ENCODE data around the gene SLC12A4. TPM values are rescaled to one million over a fixed set of nuclear protein-coding genes. Genes with fewer than 3 reads are reported as not detected.
A peak's percentile ranks its signal among the peaks of the same experiment; 100 is the strongest.
"Not testable (repeated sequence)": the region's sequence is repeated elsewhere in the genome, so short reads cannot be mapped to it uniquely, and the experiment has no call there.

The SLC12A4 gene
- 84.3 TPM for total RNA-seq
- long read RNA-seq, full-length matches to known transcripts = 178 of 263 reads
- long read RNA-seq, partial matches to known transcripts = 49 of 263 reads
- long read RNA-seq, other reads (novel, unspliced or antisense) = 36 of 263 reads

DNA sequence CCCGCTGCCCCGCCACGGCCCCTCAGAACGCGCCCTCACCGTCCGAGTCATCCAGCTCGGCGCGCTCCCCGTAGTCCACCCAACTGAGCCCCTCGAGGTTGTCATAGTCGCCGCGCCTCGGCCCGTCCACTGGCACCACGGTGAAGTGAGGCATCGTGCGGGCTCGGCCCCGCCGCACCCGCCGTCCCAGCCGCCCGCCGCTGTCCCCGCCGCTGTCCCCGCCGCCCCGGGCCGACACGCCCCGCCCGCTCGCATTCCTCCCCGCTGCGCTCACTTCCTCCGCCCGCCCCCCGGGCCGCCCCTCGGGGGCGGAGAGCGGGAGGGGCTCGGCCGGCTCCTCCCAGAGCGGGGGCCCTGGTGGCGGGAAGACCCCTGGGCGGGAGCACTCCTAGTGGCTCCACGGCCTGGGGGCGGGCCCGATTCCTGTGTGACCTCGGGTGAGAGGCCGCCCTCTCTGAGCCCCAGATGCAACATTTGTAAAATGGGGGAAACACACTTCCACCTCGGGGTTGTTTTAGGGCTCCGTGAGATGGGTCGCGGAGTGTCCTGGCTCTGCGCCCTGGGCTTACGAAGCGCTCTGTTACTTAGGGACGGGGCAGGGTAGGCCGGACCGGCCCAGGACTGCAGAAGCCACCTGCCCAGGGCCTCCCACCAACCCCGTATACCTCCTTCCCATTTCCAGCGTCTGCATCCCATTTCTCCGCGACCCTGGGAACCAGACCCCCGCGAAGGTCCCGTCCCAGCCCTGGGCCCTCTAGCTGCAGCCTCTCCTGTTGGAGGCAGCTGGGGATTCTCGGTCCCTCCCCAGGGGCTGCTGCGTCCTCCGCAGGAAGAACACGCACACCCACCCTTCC lies at the start of gene SLC12A4:
TSS of gene SLC12A4 (minus strand) at position 238 of the 854 bp plus-strand sequence. CDS start at position 154, 84 bp downstream.
- intact Hi-C loops (cut with DNase I) = no loop called here
- peak; percentile 92 for DNase-seq
- peak; percentile 91 for ATAC-seq (ENCODE audit: poor library complexity)

DNA sequence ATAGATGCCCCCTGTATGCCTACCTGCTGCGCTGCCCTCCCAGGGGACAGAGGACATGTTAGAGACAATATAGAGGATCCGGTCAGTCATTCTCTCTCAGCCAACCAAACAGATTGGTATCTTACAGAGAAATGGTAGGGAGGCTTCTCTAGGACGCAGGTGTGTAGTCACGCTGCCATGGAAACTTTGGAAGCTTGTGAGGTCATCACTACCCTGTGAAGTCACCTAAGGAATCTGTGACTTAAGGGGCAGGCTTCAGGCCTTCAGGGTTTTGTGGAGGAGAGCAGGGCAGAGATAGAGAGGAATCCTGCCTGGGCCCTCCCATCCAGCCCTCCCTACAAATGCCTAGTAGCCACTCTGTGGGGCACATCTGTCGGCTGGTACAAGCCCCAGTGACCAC lies 47.2 kb upstream of the SLC12A4 start, which contains the start of gene DPEP2NB:
TSS of gene DPEP2NB (minus strand) at position 231 of the 400 bp plus-strand sequence. CDS start at position 90, 141 bp downstream.
- ATAC-seq (ENCODE audit: poor library complexity) = no peak
- intact Hi-C loops (cut with DNase I) = no loop called here
- DNase-seq = no peak

DNA sequence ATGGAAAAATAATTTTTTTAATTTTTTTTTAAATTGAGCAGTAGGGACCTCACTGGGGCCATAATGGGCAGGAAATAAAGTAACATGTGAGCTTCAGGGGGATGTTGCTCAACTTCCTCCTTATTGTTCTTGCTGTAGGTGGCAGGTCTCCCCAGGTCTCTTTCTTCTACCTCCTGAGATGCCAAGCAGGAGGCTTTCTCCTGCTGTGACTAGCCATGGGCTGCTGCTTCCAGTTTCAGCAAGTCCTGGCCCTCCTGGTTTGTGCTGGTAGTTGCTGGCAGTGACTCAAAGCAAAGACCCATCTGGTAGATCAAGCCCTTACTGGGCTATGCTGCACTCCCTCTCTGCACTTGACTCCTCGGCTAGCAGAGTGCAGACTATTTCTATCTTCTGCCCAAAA lies 45.0 kb upstream of the SLC12A4 start:
- no peak for ATAC-seq (ENCODE audit: poor library complexity)
- intact Hi-C loops (cut with DNase I) = no loop called here
- DNase-seq = no peak

DNA sequence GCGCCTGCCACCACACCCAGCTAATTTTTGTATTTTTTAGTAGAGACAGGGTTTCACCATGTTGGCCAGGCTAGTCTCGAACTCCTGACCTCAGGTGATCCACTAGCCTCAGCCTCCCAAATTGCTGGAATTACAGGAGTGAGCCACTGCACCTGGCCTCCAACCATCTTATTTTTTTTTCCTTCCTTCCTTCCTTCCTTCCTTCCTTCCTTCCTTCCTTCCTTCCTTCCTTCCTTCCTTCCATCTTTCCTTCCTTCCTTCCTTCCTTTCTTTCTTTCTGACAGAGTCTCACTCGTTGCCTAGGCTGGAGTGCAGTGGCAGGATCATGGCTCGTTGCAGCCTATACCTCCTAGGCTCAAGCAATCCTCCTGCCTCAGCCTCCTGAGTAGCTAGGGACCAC lies 41.4 kb upstream of the SLC12A4 start:
- ATAC-seq (ENCODE audit: poor library complexity); intact Hi-C loops (cut with DNase I); DNase-seq: not testable (repeated sequence)

DNA sequence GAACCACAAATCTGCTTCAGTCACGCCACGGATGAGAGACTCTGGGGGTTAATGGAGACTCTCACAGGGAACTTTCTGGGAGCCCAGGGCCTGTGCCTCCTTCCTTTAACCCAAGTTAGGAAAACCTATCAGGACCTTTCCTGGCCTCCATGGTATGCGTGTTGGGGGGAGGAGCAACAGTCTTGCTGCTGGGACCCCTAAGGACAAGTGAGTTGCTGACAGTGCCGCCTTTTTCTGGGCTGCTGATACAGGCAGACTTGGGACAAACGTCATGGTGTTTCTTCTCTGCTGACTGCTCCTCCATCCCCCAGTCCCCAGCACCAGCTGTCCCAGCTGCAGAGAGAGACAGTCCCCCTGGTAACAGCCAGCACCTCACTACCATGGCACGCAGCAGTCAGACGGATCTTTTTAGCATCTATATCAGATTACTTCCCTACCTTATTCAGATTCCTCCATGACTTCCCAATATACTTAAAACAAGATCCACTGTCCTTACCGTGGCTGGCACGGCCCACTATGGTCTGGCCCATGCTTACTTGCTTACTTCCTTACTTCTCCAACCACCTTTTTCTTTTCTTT lies 40.8 kb upstream of the SLC12A4 start:
- DNase-seq = no peak
- intact Hi-C loops (cut with DNase I) = no loop called here
- no peak for ATAC-seq (ENCODE audit: poor library complexity)

DNA sequence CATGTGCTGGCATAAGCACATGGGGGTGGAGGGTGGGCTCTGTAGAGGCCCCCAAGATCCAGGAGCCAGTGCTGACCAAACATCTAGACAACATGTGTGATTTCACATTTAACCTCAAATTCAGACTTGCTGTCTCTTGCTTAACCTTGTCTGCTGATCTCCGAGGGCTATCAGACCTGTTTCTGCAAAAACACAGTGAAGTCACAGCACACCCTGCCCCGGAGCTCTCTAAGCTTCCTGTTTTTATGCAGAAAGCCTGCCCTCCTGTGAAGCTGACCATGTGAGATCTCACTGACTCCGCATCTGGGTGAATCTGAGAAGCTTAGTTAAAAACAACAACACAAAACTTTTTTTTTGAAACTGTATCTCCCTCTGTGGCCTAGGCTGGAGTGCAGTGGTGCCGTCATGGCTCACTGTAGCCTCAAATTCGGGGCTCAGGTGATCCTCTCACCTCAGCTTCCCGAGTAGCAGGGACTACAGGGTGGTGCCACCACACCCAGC lies 37.4 kb upstream of the SLC12A4 start:
- ATAC-seq (ENCODE audit: poor library complexity) = peak; percentile 71
- peak; percentile 59 for DNase-seq
- intact Hi-C loops (cut with DNase I) = no loop called here

DNA sequence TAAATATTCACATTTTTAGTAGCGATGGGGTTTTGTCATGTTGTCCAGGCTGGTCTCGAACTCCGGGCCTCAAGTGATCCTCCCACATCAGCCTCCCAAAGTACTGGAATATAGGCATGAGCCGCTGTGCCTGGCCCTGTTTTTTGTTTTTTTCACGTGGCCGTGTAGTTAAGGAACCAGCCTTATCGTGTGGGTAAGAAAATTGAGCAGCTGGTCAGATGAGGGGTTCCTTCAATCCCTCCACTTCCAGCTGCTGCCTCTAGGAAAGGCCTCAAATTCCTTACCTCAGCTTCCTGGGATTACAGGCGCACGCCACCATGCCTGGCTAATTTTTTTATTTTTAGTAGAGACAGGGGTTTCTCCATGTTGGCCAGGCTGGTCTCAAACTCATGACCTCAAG lies 36.8 kb upstream of the SLC12A4 start:
- DNase-seq (no peak), ATAC-seq (ENCODE audit: poor library complexity) (no peak)
- intact Hi-C loops (cut with DNase I) = no loop called here

DNA sequence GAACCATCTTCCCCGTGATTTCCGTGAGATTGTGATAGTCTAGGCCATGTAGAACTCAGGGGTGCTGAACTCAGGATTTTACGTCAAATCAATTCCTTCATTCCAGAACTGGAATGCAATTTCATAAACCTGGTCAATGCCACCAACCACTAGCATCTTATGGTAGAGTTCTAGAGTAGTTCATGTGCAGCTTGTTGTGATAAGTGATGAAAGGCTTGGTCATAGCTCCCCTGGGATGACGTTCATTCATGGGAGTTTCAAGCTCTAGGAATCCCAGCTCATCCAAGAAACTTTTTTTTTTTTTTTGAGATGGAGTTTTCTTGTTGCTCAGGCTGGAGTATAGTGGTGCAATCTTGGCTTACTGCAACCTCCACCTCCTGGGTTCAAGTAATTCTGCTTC lies 34.6 kb upstream of the SLC12A4 start:
- ATAC-seq (ENCODE audit: poor library complexity) = no peak
- no peak for DNase-seq
- intact Hi-C loops (cut with DNase I) = no loop called here

DNA sequence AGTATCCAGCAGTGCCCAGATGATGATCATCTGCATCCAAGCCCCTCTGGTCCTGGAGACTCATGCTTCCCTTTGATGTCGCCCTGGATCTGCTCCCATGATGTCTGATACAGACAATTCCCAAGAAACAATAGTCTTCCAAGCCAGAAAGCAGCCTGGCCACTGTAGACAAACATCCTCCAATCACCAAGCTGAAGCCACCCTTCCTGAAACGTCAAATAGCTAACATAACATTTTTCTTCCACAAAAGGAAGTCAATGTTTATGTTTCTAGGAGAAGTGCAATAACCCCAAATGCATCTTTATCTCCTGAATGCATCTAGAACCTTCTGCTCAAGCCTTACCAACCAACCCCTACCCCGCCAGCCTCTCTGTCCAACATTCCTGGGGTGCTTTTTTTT lies 32.0 kb upstream of the SLC12A4 start:
- DNase-seq = peak; percentile 22
- intact Hi-C loops (cut with DNase I) = no loop called here
- ATAC-seq (ENCODE audit: poor library complexity) = peak; percentile 47

DNA sequence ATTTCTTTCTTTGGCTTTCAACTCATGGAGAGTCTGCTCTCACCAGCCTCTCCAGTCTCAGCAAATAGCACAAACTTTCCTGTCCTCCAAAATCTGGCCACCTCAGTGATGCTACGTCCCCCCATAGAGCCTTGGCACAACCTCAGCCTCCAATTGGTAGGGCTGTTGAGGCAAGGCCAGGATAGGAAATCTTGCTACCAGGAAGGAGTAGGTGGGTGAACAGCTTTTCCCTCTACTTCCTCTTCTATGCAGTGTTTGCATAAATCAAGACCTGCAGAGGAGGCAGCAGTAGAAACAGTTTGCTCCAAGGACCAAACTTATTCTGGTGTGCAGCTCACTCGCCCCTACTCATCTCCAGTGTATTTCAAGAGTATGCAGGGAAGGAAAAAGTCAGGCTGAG lies 31.5 kb upstream of the SLC12A4 start:
- peak; percentile 63 for ATAC-seq (ENCODE audit: poor library complexity)
- DNase-seq = no peak
- intact Hi-C loops (cut with DNase I) = no loop called here

DNA sequence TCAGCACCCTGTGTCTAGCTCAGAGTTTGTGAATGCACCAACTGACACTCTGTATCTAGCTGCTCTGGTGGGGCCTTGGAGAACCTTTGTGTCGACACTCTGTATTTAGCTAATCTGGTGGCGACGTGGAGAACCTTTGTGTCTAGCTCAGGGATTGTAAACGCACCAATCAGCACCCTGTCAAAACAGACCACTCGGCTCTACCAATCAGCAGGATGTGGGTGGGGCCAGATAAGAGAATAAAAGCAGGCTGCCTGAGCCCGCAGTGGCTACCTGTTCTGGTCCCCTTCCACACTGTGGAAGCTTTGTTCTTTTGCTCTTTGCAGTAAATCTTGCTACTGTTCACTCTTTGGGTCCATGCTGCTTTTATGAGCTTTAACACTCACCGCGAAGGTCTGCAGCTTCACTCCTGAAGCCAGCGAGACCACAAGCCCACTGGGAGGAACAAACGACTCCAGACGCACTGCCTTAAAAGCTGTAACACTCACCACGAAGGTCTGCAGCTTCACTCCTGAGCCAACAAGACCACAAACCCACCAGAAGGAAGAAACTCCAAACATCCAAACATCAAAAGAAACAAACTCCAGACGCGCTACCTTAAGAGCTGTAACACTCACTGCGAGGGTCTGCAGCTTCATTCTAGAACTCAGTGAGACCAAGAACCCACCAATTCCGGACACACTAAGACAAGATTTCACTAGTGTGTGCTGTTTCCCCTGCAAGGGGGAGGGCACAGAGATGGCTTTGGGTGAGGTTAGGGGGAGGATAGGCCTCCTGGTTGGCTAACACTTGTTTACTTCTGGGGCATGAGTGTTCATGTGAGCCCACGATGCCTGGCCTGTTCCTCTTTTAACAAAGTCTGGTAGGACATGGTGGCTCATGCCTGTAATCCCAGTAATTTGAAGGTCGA lies 30.6 kb upstream of the SLC12A4 start, which contains the start of gene DPEP2:
TSS of gene DPEP2 (minus strand) at position 706 of the 910 bp plus-strand sequence. CDS start 6,272 bp downstream, outside the sequence.
- peak; percentile 74 for ATAC-seq (ENCODE audit: poor library complexity)
- intact Hi-C loops (cut with DNase I); DNase-seq: not testable (repeated sequence)

DNA sequence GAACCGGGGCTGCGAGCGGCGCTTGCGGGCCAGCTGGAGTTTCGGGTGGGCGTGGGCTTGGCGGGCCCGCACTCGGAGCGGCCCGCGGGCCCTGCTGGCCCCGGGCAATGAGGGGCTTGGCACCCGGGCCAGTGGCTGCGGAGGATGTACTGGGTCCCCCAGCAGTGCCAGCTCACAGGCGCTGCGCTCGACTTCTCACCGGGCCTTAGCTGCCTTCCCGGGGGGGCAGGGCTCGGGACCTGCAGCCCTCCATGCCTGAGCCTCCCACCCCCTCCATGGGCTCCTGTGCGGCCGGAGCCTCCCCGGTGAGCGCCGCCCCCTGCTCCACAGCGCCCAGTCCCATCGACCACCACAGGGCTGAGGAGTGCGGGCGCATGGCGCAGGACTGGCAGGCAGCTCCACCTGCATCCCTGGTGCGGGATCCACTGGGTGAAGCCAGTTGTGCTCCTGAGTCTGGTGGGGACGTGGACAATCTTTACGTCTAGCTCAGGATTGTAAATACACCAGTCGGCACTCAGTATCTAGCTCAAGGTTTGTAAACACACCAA lies 29.9 kb upstream of the SLC12A4 start:
- DNase-seq; ATAC-seq (ENCODE audit: poor library complexity); intact Hi-C loops (cut with DNase I): not testable (repeated sequence)

DNA sequence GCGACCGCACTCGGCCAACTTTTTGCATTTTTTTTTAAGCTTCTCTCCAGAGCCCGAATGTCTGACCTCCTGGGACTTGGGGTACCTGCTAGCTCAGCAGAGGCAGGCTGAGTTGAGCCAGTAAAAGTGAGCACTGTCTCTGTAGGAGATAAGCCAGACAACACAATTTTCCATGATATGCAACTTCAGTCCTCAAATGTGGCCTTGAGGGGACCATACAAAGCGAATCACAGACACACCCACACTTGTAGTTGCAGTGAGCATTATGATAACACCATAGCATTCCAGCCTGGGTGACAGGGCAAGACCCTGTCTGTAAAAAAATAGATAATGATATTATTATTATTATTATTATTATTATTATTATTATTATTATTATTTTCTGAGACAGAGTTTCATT lies 28.2 kb upstream of the SLC12A4 start:
- DNase-seq (no peak), ATAC-seq (ENCODE audit: poor library complexity) (no peak)
- intact Hi-C loops (cut with DNase I) = no loop called here

DNA sequence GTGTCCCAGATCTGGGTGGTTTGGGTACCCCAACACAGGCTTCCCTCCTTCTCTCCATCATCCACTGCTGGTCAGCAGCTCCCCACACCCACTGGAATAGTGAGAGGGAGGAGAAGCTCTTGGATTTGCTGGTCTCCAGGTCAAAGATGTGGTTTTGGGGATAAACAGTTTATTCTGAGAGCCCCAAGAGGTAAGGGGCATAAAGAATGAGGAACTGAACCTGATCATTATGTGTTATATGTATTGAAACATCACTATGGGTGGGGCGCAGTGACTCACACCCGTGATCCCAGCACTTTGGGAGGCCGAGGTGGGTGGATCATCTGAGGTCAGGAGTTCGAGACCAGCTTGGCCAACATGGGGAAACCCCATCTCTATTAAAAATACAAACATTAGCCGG lies 27.0 kb upstream of the SLC12A4 start:
- ATAC-seq (ENCODE audit: poor library complexity) = no peak
- intact Hi-C loops (cut with DNase I) = no loop called here
- no peak for DNase-seq

DNA sequence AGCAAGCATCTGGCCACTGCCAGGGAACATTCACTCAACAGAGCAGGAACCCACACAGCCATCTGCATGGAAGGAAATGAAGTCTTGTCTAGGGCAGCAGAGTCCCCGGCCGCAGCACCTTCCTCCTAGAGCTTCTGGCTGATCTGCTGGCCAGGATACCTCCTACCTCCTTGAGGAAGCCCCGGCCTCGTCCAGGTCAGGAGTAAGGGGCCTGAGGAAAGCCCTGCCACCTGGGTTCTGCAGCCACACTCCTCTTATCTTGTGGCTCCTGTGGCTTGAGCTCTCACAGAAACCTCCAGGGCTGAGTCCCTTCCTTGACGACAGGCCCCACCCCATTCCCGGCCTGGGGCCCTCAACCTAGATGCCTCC lies 25.6 kb upstream of the SLC12A4 start:
- peak; percentile 21 for ATAC-seq (ENCODE audit: poor library complexity)
- DNase-seq; intact Hi-C loops (cut with DNase I): not testable (repeated sequence)

DNA sequence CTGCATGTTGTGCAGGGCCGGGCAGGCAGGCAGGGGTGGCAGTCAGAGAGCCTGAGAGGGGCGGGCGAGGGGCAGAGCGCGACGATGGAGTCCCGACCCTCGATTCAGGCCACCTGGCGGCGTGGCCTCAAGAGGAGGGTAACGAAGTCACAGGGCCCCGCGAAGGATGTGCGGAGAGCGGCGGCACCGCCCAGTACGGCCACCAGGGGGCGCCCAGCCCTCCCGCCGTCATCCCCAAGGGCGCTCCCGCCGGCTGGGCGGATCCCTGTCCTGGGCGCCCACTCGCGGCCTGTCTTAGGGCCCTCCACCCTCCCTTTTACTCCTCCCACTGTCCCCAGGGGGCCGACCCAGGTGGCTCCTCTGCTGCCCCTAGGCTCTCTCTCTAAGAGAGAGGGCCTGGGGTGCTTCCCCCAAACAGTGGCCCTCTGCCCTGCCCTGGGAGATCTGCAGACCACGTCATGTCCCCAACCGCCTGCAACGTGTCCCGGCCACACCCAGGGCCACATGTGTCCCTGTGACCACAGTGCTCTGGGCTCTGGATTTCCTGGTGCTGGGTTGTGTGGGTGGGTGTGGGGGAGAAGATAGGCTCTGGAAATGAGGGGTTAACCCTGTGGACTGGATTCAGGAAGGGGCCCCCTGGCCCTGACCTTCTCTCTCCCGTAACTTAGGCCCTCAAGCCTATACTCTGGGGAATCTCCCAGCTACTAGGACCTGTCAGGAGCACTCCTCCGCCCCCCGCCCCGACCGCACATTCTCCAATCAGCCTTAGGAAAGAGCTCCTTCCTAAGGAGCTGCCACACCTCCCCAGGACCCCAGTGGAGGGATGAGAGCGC lies 25.0 kb upstream of the SLC12A4 start:
- intact Hi-C loops (cut with DNase I) = no loop called here
- peak; percentile 96 for ATAC-seq (ENCODE audit: poor library complexity)
- peak; percentile 92 for DNase-seq

DNA sequence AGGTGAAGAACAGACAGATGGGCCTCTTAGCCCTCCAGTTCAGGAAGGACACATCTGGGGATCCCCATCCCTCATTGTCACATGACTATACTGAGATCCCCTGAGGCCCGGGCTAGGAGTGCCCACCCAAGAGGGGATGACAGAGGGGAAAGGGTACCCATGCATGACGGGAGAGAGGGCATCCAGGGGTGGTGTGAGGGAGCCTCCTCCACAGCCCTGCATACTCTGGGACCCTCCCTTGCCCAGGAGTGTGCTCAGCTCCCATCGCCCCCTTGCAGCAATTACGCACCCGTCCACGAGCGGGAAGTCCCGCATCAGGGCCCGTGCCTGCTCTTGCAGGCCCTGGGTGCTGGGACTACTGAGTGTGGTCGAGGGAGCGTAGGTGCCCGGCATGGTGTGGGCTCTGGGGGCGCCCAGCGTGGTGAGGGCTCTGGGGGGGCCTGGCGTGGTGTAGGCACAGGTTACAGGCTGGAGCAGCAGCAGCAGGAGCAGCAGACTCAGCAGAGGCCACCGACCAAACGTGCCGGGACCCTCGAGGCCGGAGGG lies 24.3 kb upstream of the SLC12A4 start:
- ATAC-seq (ENCODE audit: poor library complexity) (peak; percentile 9), DNase-seq (no peak)

More for the DNA sequence above, 24.3 kb upstream of the SLC12A4 start:
- intact Hi-C loops (cut with DNase I) = no loop called here

Measured in Right ventricle myocardium superior (tissue), 1 donor.